ENCODE measurements around the gene IGF2R. TPM values are rescaled to one million over a fixed set of nuclear protein-coding genes. Genes with fewer than 3 reads are reported as not detected.

IGF2R gene
- total RNA-seq, 1 experiment from 2014 or later = 92.2 TPM

DNA sequence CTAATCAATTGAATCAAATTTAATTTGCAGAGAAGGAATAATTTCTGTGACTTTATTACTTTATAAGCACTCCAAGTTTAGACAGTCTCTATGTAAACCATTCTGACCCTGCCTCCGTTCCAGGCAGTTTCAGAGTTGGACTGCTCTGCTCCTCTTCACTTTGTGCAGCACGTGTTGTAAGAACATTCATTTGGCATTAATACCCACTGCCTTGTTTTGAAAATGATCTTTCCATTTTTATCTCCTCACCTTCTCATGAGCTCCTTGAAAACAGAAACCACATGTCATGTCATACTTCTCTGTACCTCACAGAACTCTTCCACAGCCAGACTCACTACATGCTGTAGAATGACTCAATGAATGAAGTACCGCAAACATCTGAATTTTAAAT is 178.3 kb downstream of the IGF2R start:
- H3K4me3 ChIP-seq (ENCODE audit: low read depth, low read length) = no peak overlapping the region
- POLR2A ChIA-PET = no interaction called here

DNA sequence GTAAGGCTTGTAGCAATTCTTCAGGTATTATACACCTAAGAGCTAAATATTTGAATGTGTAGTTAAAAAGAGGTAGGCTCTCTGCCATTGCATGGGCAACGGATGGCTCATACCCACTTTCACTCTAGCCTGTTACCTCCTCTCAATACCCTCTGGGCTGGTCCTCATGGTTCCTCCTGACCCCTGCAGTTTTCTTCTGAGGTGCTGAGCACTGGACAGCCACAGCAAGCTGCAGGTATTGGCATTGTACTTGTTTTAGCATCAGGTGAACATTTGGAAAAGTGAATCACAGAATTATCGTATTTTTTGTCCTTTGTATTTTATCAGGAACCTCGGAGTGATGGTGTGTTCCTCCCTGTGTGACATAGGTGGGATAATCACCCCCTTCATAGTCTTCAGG is 185.6 kb downstream of the IGF2R start:
- no TSS peak for BruUV-seq (replicated peaks)
- Mint-ChIP-seq H3K4me3 (ENCODE audit: unreplicated experiment) (no peak overlapping the region), H3K36me3 (ENCODE audit: insufficient read depth, unreplicated experiment) (no peaks in the 10 kb centered on the region), H3K9me3 (ENCODE audit: unreplicated experiment) (peaks cover 29% of the 10 kb centered on the region), H3K27me3 (ENCODE audit: insufficient read depth, unreplicated experiment) (no peaks in the 10 kb centered on the region), H3K4me1 (ENCODE audit: low read depth, unreplicated experiment) (peaks cover 6% of the 10 kb centered on the region), H3K27ac (ENCODE audit: unreplicated experiment) (no peak overlapping the region)
- Histone ChIP-seq H3K4me3 (ENCODE audit: low read depth, low read length) (no peak overlapping the region), H3K27me3 (replicated peaks; ENCODE audit: control insufficient read depth, insufficient read depth, low read length) (no peaks in the 10 kb centered on the region), H3K9me3 (no peaks in the 10 kb centered on the region; the same call in 1 of the 2 replicates), H3K36me3 (ENCODE audit: control insufficient read depth, insufficient read depth, low read length) (no peaks in the 10 kb centered on the region; the same call in 1 of the 2 replicates), H3K4me1 (no peaks in the 10 kb centered on the region)
- intact Hi-C loops (cut with micrococcal nuclease; ENCODE audit: unreplicated experiment) = no loop called here
- POLR2A ChIA-PET = no interaction called here
- CTCF ChIA-PET = no interaction called here
- DNase-seq = no peak
- TF ChIP-seq, protein P1, sequence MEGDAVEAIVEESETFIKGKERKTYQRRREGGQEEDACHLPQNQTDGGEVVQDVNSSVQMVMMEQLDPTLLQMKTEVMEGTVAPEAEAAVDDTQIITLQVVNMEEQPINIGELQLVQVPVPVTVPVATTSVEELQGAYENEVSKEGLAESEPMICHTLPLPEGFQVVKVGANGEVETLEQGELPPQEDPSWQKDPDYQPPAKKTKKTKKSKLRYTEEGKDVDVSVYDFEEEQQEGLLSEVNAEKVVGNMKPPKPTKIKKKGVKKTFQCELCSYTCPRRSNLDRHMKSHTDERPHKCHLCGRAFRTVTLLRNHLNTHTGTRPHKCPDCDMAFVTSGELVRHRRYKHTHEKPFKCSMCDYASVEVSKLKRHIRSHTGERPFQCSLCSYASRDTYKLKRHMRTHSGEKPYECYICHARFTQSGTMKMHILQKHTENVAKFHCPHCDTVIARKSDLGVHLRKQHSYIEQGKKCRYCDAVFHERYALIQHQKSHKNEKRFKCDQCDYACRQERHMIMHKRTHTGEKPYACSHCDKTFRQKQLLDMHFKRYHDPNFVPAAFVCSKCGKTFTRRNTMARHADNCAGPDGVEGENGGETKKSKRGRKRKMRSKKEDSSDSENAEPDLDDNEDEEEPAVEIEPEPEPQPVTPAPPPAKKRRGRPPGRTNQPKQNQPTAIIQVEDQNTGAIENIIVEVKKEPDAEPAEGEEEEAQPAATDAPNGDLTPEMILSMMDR (IDR thresholded peaks at IDR 0.05; ENCODE audit: insufficient read depth in 1 of 2, low read depth in 1 of 2, low read length in 1 of 2, severe bottlenecking in 1 of 2, unreplicated experiment in 1 of 2) = no peak

More for the DNA sequence above, 178.3 kb downstream of the IGF2R start:
- intact Hi-C loops (cut with micrococcal nuclease; ENCODE audit: unreplicated experiment) = no loop called here
- H3K36me3 ChIP-seq (ENCODE audit: control insufficient read depth, insufficient read depth, low read length) = no peaks in the 10 kb centered on the region
- Mint-ChIP-seq H3K4me1 (ENCODE audit: low read depth, unreplicated experiment) (peaks cover 1% of the 10 kb centered on the region), H3K4me3 (ENCODE audit: unreplicated experiment) (no peak overlapping the region), H3K27me3 (ENCODE audit: insufficient read depth, unreplicated experiment) (no peaks in the 10 kb centered on the region), H3K27ac (ENCODE audit: unreplicated experiment) (no peak overlapping the region), H3K36me3 (ENCODE audit: insufficient read depth, unreplicated experiment) (no peaks in the 10 kb centered on the region), H3K9me3 (ENCODE audit: unreplicated experiment) (no peaks in the 10 kb centered on the region)
- H3K27me3 ChIP-seq (replicated peaks; ENCODE audit: control insufficient read depth, insufficient read depth, low read length) = no peaks in the 10 kb centered on the region
- no TSS peak for BruUV-seq (replicated peaks)
- H3K4me1 ChIP-seq = no peaks in the 10 kb centered on the region
- no peaks in the 10 kb centered on the region for H3K9me3 ChIP-seq
- no peak for DNase-seq
- CTCF ChIA-PET = no interaction called here
- TF ChIP-seq, protein P1 (IDR thresholded peaks at IDR 0.05; ENCODE audit: insufficient read depth in 1 of 2, low read depth in 1 of 2, low read length in 1 of 2, severe bottlenecking in 1 of 2, unreplicated experiment in 1 of 2) = no peak

DNA sequence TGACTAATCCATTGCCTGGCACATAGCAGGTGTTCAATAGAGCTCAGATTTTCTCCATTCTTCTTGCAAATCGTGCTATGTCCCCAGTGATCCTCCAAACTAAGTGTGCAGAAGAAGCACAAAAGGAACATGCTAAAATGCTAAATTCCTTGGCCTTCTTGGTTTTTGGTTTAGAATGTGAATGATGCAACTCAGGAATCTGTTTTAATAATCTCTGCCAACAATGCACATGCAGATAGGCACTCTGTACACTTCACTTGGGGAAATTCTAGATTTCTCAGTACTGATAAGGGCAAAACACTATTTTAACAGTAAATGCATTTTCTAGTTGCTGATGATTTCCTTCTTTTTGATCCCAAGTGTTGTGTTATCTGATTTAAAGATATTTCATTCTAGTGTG is 188.0 kb downstream of the IGF2R start:
- H3K27ac Mint-ChIP-seq (ENCODE audit: unreplicated experiment) = no peak overlapping the region
- intact Hi-C loops (cut with micrococcal nuclease; ENCODE audit: unreplicated experiment) = no loop called here
- no peaks in the 10 kb centered on the region; the same call in 1 of the 2 replicates for H3K9me3 ChIP-seq
- H3K4me1 ChIP-seq = peaks cover 6% of the 10 kb centered on the region
- no peaks in the 10 kb centered on the region for H3K27me3 ChIP-seq (replicated peaks; ENCODE audit: control insufficient read depth, insufficient read depth, low read length)
- peaks cover 14% of the 10 kb centered on the region for H3K4me1 Mint-ChIP-seq (ENCODE audit: low read depth, unreplicated experiment)
- BruUV-seq (replicated peaks) = no TSS peak
- POLR2A ChIA-PET = no interaction called here
- H3K9me3 Mint-ChIP-seq (ENCODE audit: unreplicated experiment) = peaks cover 29% of the 10 kb centered on the region
- no peak overlapping the region for H3K4me3 Mint-ChIP-seq (ENCODE audit: unreplicated experiment)
- TF ChIP-seq, protein P1 (IDR thresholded peaks at IDR 0.05; ENCODE audit: insufficient read depth in 1 of 2, low read depth in 1 of 2, low read length in 1 of 2, severe bottlenecking in 1 of 2, unreplicated experiment in 1 of 2) = no peak
- CTCF ChIA-PET = no interaction called here
- no peaks in the 10 kb centered on the region for H3K36me3 Mint-ChIP-seq (ENCODE audit: insufficient read depth, unreplicated experiment)
- no peaks in the 10 kb centered on the region for H3K27me3 Mint-ChIP-seq (ENCODE audit: insufficient read depth, unreplicated experiment)
- no peak for DNase-seq
- H3K4me3 ChIP-seq (ENCODE audit: low read depth, low read length) = no peak overlapping the region
- H3K36me3 ChIP-seq (ENCODE audit: control insufficient read depth, insufficient read depth, low read length) = no peaks in the 10 kb centered on the region; the same call in 1 of the 2 replicates
